GM13976 (cell line): Measurements from ENCODE around the gene CIT.

Source experiments
- DNase-seq: peaks from one replicate; pipeline ENCODE4 v3.0.0; 2012; ENCODE audit warnings: low spot score
- CTCF ChIP-seq: IDR thresholded peaks from 2 replicates; pipeline ENCODE4 v1.5.1; 2012; ENCODE audit warnings: borderline replicate concordance, mild to moderate bottlenecking; ENCODE audit not compliant: insufficient read depth; ENCODE audit errors: extremely low read depth, missing control alignments, control extremely low read depth
- in situ Hi-C: fragments of 300-500 bp; cut with MboI; formaldehyde crosslinking; loops from one replicate; pipeline ENCODE4 v1.12.0; 2022; ENCODE audit warnings: low sequenced_read_pairs, mixed read lengths, inconsistent platforms; ENCODE audit not compliant: unreplicated experiment

CIT gene

GRCh38 chr12:119693511-119693910 lies 183.6 kb downstream of the CIT start:
- DNase-seq: no peak
- TF ChIP-seq CTCF: no peak
- in situ Hi-C loops: no loop called here

DNA sequence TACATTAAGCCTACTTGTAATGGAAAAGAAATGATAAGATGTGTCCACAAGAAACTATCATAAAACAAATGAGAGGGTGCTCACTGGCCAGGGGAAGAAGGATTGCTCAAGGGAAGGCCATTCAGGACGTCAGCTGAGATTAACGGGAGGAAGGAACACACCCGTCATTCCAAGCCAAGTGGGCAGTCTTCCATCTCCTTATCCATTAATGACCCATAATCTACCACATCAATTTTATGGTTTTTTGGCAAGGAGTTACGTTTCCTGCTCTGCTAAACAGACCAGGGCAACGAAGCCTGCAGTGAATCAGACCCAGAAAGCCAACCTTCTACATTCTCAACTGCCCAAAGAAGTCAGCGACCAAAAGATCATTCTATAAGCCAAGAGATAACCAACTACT lies 184.1 kb downstream of the CIT start:
- in situ Hi-C loops: no loop called here
- no peak for DNase-seq
- no peak for TF ChIP-seq CTCF

DNA sequence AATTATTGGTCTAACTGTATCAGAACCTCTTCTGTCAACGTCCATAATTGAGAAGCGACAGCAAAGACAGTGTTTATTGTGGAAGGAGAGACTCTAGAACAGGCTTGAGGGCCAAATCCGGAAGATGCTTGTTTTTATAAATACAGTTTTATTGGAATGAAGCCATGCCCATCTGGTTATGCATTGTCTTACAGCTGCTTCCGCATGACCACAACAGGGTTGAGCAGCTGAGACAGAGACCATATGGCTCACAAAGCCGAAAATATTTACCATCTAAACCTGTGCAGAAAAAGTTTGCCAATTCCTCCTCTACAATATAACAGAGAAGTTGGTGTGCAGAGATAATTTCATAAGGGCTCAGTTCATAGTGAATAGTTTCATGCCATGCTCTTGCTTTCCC lies 184.7 kb downstream of the CIT start:
- no peak for DNase-seq
- TF ChIP-seq CTCF: no peak
- in situ Hi-C loops: no loop called here

GRCh38 chr12:119691202-119691810 lies 185.8 kb downstream of the CIT start:
- no peak for DNase-seq
- in situ Hi-C loops: no loop called here
- TF ChIP-seq CTCF: no peak

- no peak for TF ChIP-seq CTCF
Observed at GRCh38 chr12:119689935-119690500, 187.1 kb downstream of the CIT start.

GRCh38 chr12:119687879-119688278 lies 189.2 kb downstream of the CIT start:
- DNase-seq: no peak
- in situ Hi-C loops: no loop called here
- no peak for TF ChIP-seq CTCF

More at GRCh38 chr12:119689935-119690500, 187.1 kb downstream of the CIT start:
- DNase-seq: no peak
- in situ Hi-C loops: no loop called here

DNA sequence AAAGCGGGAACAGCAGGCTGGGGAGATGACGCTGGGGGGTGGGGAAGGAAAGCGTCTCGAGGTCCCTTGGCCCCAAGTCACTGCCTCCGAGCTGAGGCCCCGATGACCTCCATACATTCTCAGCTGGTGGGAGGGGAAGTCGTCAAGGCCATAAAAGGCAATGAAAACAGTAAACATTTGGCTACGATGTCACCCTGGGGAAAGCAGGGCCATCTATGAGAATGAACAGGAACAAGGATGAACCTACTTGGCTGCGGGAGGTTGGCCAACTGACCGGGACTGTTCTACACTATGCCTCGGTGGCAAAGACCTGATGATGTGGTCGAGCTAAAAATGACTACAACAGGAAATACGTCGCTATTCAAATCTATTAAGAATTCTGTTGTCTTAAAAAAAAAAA lies 189.7 kb downstream of the CIT start:
- in situ Hi-C loops: no loop called here
- no peak for DNase-seq
- no peak for TF ChIP-seq CTCF
